ENCODE data around the gene LRRN1.

Gene LRRN1

GRCh38 chr3:3806856-3807255 lies 7.6 kb downstream of the LRRN1 start:
- TF ChIP-seq MAX (IDR thresholded peaks at IDR 0.05), result no peak
- no peak for TF ChIP-seq YY1 (IDR thresholded peaks at IDR 0.05; ENCODE audit: low read depth)
- TF ChIP-seq CREB1 (IDR thresholded peaks at IDR 0.05; ENCODE audit: low read depth), result no peak
- TF ChIP-seq, protein P1, sequence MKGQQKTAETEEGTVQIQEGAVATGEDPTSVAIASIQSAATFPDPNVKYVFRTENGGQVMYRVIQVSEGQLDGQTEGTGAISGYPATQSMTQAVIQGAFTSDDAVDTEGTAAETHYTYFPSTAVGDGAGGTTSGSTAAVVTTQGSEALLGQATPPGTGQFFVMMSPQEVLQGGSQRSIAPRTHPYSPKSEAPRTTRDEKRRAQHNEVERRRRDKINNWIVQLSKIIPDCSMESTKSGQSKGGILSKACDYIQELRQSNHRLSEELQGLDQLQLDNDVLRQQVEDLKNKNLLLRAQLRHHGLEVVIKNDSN (IDR thresholded peaks at IDR 0.05), result no peak
- TF ChIP-seq RAD21 (IDR thresholded peaks at IDR 0.05; ENCODE audit: low read depth), result no peak
- no peak for TF ChIP-seq TCF12 (IDR thresholded peaks at IDR 0.05; ENCODE audit: low read depth)
- no peak for TF ChIP-seq TEAD4 (IDR thresholded peaks at IDR 0.05)
- TF ChIP-seq FOXM1 (IDR thresholded peaks at IDR 0.05; ENCODE audit: borderline replicate concordance, low read depth), result no peak
- TF ChIP-seq EGR1 (IDR thresholded peaks at IDR 0.05), result no peak
- no peak for TF ChIP-seq ZBTB7A (IDR thresholded peaks at IDR 0.05; ENCODE audit: low read depth)
- no peak for TF ChIP-seq EP300 (IDR thresholded peaks at IDR 0.05; ENCODE audit: borderline replicate concordance)
- TF ChIP-seq TAF1 (IDR thresholded peaks at IDR 0.05; ENCODE audit: low read depth), result no peak
- no peak for TF ChIP-seq REST (IDR thresholded peaks at IDR 0.05; ENCODE audit: low read depth)
- no peak for TF ChIP-seq CEBPB (IDR thresholded peaks at IDR 0.05)
- TF ChIP-seq NFIC (IDR thresholded peaks at IDR 0.05), result no peak

DNA sequence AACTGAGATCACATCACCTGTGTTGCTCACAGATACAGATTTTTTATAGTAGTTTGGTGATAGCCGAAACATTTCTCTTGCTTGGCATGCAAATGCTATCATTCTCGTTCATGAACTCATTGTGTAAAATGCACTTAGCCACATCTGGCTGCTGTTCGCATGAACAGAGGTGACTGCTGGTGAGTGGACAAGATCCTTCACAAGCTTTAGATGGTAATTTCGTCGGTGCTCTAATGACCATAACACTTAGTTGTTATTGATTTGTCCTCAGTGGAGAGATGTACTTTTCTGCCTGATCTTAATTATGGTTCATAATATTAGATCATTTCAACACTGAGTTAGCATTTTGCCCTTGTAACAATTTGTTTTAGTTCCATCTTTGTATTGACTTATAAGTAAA lies 13.8 kb downstream of the LRRN1 start:
- TF ChIP-seq CEBPB (IDR thresholded peaks at IDR 0.05) (no peak), MAX (IDR thresholded peaks at IDR 0.05) (no peak), RAD21 (IDR thresholded peaks at IDR 0.05; ENCODE audit: low read depth) (no peak), EP300 (IDR thresholded peaks at IDR 0.05; ENCODE audit: borderline replicate concordance) (no peak), TCF12 (IDR thresholded peaks at IDR 0.05; ENCODE audit: low read depth) (no peak), FOXM1 (IDR thresholded peaks at IDR 0.05; ENCODE audit: borderline replicate concordance, low read depth) (no peak), TAF1 (IDR thresholded peaks at IDR 0.05; ENCODE audit: low read depth) (no peak), REST (IDR thresholded peaks at IDR 0.05; ENCODE audit: low read depth) (no peak), TEAD4 (IDR thresholded peaks at IDR 0.05) (no peak), NFIC (IDR thresholded peaks at IDR 0.05) (no peak), CREB1 (IDR thresholded peaks at IDR 0.05; ENCODE audit: low read depth) (no peak), EGR1 (IDR thresholded peaks at IDR 0.05) (no peak), ZBTB7A (IDR thresholded peaks at IDR 0.05; ENCODE audit: low read depth) (no peak), YY1 (IDR thresholded peaks at IDR 0.05; ENCODE audit: low read depth) (no peak)
- TF ChIP-seq, protein P1 (IDR thresholded peaks at IDR 0.05), result no peak

- TF ChIP-seq TCF12 (IDR thresholded peaks at IDR 0.05; ENCODE audit: low read depth) (no peak), YY1 (IDR thresholded peaks at IDR 0.05; ENCODE audit: low read depth) (no peak), TAF1 (IDR thresholded peaks at IDR 0.05; ENCODE audit: low read depth) (no peak), MAX (IDR thresholded peaks at IDR 0.05) (no peak), TEAD4 (IDR thresholded peaks at IDR 0.05) (no peak), CREB1 (IDR thresholded peaks at IDR 0.05; ENCODE audit: low read depth) (no peak), CEBPB (IDR thresholded peaks at IDR 0.05) (no peak), REST (IDR thresholded peaks at IDR 0.05; ENCODE audit: low read depth) (no peak), EGR1 (IDR thresholded peaks at IDR 0.05) (no peak), EP300 (IDR thresholded peaks at IDR 0.05; ENCODE audit: borderline replicate concordance) (no peak), FOXM1 (IDR thresholded peaks at IDR 0.05; ENCODE audit: borderline replicate concordance, low read depth) (no peak), RAD21 (IDR thresholded peaks at IDR 0.05; ENCODE audit: low read depth) (no peak), NFIC (IDR thresholded peaks at IDR 0.05) (no peak), ZBTB7A (IDR thresholded peaks at IDR 0.05; ENCODE audit: low read depth) (no peak)
- TF ChIP-seq, protein P1 (IDR thresholded peaks at IDR 0.05), result no peak
Measured at GRCh38 chr3:3815206-3815605, 16.0 kb downstream of the LRRN1 start.
